A549 (cell line): Measurements from ENCODE around the gene PPP1R37.

Source experiments
- CHD4 ChIP-seq: fragments of 200-600 bp; sonication (generic); IDR thresholded peaks from 2 replicates; pipeline ENCODE4 v1.6.1; 2016; ENCODE audit warnings: antibody characterized with exemption, mild to moderate bottlenecking, borderline replicate concordance
- EHF ChIP-seq: fragments of 250-450 bp; sonication (Bioruptor Pico); IDR thresholded peaks from 2 replicates; pipeline ENCODE4 v1.5.0; 2020; ENCODE audit warnings: mild to moderate bottlenecking
- FOSL2 ChIP-seq, 2 experiments: fragments of 450-650 bp in 1 of 2; fragments of >200 bp in 1 of 2; sonication (Bioruptor Twin) in 1 of 2; formaldehyde crosslinking; IDR thresholded peaks; 2 replicates each; pipeline versions ENCODE4 v1.5.0 to v1.6.1; 2016 to 2020; ENCODE audit warnings: mild to moderate bottlenecking in 1 of 2, moderate library complexity in 1 of 2
- HOXA7 ChIP-seq: fragments of 250-450 bp; sonication (Bioruptor Pico); IDR thresholded peaks from 2 replicates; pipeline ENCODE4 v1.5.0; 2020; ENCODE audit warnings: mild to moderate bottlenecking, moderate library complexity
- JUN ChIP-seq, 2 experiments: fragments of >200 bp; sonication (Bioruptor Twin); formaldehyde crosslinking; IDR thresholded peaks; 2 replicates in 1 of 2; 3 replicates in 1 of 2; pipeline ENCODE4 v1.6.1; 2016 to 2017
- MAZ ChIP-seq: fragments of 150-350 bp; IDR thresholded peaks from 2 replicates; pipeline ENCODE4 v1.6.1; 2014; ENCODE audit warnings: antibody characterized with exemption, low read depth, low read length, borderline replicate concordance
- NR3C1 ChIP-seq: fragments of >200 bp; sonication (Bioruptor Twin); formaldehyde crosslinking; IDR thresholded peaks from 3 replicates; pipeline ENCODE4 v1.6.1; 2017
- POLR2A ChIP-seq: IDR thresholded peaks from 2 replicates; pipeline ENCODE4 v1.6.1; 2012; ENCODE audit warnings: mild to moderate bottlenecking, low read length
- RAD21 ChIP-seq, 2 experiments: fragments of >200 bp in 1 of 2; sonication (Bioruptor Twin) in 1 of 2; formaldehyde crosslinking in 1 of 2; IDR thresholded peaks in 1 of 2; conservative IDR thresholded peaks in 1 of 2; 2 replicates in 1 of 2; 3 replicates in 1 of 2; pipeline ENCODE4 v1.6.1; 2012 to 2018; ENCODE audit warnings: inconsistent platforms in 1 of 2
- RCOR1 ChIP-seq: fragments of 150-350 bp; IDR thresholded peaks from 2 replicates; pipeline ENCODE4 v1.6.1; 2014; ENCODE audit warnings: antibody characterized with exemption, low read length, low read depth
- REST ChIP-seq: fragments of 200-600 bp; sonication (generic); IDR thresholded peaks from 2 replicates; pipeline ENCODE4 v1.6.1; 2016; ENCODE audit warnings: antibody characterized with exemption, mild to moderate bottlenecking, moderate library complexity
- RFX5 ChIP-seq: fragments of 450-650 bp; IDR thresholded peaks from 2 replicates; pipeline ENCODE4 v1.7.1; 2014; ENCODE audit warnings: antibody characterized with exemption, mild to moderate bottlenecking, moderate library complexity
- TF ChIP-seq, protein P1 (sequence below): fragments of >200 bp; sonication (Bioruptor Twin); formaldehyde crosslinking; IDR thresholded peaks from 3 replicates; pipeline ENCODE4 v1.5.1; 2016

GRCh38 chr19:45170146-45171106 is 77.4 kb downstream of the PPP1R37 start:
- TF ChIP-seq MAZ (no peak), NR3C1 (no peak), POLR2A (no peak), JUN (IDR thresholded peaks at IDR 0.05) (no peak), RFX5 (no peak), RCOR1 (no peak), EHF (no peak), HOXA7 (CRISPR knock-in tag) (no peak), RAD21 (conservative IDR thresholded peaks at IDR 0.05 in 1 of 2, IDR thresholded peaks at IDR 0.05 in 1 of 2) (no peak), FOSL2 (IDR thresholded peaks at IDR 0.05) (no peak), FOSL2 (CRISPR knock-in tag; IDR thresholded peaks at IDR 0.05) (no peak), REST (no peak), CHD4 (no peak)
- TF ChIP-seq, protein P1, sequence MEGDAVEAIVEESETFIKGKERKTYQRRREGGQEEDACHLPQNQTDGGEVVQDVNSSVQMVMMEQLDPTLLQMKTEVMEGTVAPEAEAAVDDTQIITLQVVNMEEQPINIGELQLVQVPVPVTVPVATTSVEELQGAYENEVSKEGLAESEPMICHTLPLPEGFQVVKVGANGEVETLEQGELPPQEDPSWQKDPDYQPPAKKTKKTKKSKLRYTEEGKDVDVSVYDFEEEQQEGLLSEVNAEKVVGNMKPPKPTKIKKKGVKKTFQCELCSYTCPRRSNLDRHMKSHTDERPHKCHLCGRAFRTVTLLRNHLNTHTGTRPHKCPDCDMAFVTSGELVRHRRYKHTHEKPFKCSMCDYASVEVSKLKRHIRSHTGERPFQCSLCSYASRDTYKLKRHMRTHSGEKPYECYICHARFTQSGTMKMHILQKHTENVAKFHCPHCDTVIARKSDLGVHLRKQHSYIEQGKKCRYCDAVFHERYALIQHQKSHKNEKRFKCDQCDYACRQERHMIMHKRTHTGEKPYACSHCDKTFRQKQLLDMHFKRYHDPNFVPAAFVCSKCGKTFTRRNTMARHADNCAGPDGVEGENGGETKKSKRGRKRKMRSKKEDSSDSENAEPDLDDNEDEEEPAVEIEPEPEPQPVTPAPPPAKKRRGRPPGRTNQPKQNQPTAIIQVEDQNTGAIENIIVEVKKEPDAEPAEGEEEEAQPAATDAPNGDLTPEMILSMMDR: no peak
